Measurements from ENCODE around the gene RDX.

- TF ChIP-seq CTCF (IDR thresholded peaks at IDR 0.05 in 4 of 5, conservative IDR thresholded peaks at IDR 0.05 in 1 of 5): no peak
- no peak for TF ChIP-seq POLR2A (IDR thresholded peaks at IDR 0.05)
Observed at GRCh38 chr11:110251836-110252235, 44.6 kb downstream of the RDX start.
